H1 (cell line): ENCODE data around the gene PELI2. TPM values are rescaled to one million over a fixed set of nuclear protein-coding genes. Genes with fewer than 3 reads are reported as not detected.

Experiments used
- RBBP5 ChIP-seq: IDR thresholded peaks from 2 replicates; pipeline ENCODE4 v1.7.1; 2012; ENCODE audit warnings: low read depth, mild to moderate bottlenecking, inconsistent platforms, low read length, moderate library complexity, borderline replicate concordance
- polyA plus RNA-seq, 7 experiments: library from polyadenylated mRNA; depleted of rRNA in 3 of 7; stranded (reverse) in 5 of 7; unstranded in 2 of 7; fragments of >200 nt in 5 of 7; fragments of 200-250 nt in 2 of 7; gene quantifications; 1 replicate in 5 of 7; 2 replicates in 1 of 7; 4 replicates in 1 of 7; pipeline versions ENCODE4 v1.2.1 to v1.2.3, GENCODE V29; 2011 to 2013; ENCODE audit warnings: missing spikeins in 2 of 7, mixed read lengths in 2 of 7
- total RNA-seq: library from RNA; stranded (reverse); fragmentation: NEBNext Ultra II Directional; extraction: Animal tissue kit (Norgen Biotek cat#: 25700); gene quantifications from 2 replicates; pipeline ENCODE4 v1.2.1, GENCODE V29; 2021
- TF ChIP-seq, protein P1 (sequence below): fragments of 300-600 bp; sonication (generic); IDR thresholded peaks from 2 replicates; pipeline ENCODE4 v1.7.1; 2012; ENCODE audit warnings: low read length, moderate library complexity, mild to moderate bottlenecking, inconsistent platforms; ENCODE audit not compliant: insufficient replicate concordance

The PELI2 gene
- total and polyA plus RNA-seq, 2 of the 8 experiments (the other 6 are each of a cell fraction or from before 2014, with no cell fraction given): 14.6 to 25.7 TPM

DNA sequence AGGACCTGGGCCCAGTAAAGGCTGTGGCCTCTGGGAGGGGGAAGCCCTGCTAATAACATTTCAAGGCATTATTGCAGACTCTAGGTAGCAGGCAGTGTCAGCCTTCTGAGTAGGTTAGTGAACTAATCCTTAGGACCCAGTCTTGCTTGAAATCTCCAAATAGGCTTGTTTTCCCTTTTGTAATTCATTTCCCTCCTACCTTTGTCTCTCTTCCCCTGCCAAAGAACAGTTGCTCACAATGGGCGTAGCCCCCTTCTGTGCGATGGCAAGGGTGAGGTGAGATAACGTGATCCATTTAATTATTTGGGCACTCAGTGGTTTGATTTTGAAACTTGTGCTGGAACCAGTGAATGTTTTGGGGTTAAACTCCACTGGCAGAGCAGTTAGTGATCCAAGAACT lies 10.9 kb downstream of the PELI2 start (continued):
- TF ChIP-seq, protein P1, sequence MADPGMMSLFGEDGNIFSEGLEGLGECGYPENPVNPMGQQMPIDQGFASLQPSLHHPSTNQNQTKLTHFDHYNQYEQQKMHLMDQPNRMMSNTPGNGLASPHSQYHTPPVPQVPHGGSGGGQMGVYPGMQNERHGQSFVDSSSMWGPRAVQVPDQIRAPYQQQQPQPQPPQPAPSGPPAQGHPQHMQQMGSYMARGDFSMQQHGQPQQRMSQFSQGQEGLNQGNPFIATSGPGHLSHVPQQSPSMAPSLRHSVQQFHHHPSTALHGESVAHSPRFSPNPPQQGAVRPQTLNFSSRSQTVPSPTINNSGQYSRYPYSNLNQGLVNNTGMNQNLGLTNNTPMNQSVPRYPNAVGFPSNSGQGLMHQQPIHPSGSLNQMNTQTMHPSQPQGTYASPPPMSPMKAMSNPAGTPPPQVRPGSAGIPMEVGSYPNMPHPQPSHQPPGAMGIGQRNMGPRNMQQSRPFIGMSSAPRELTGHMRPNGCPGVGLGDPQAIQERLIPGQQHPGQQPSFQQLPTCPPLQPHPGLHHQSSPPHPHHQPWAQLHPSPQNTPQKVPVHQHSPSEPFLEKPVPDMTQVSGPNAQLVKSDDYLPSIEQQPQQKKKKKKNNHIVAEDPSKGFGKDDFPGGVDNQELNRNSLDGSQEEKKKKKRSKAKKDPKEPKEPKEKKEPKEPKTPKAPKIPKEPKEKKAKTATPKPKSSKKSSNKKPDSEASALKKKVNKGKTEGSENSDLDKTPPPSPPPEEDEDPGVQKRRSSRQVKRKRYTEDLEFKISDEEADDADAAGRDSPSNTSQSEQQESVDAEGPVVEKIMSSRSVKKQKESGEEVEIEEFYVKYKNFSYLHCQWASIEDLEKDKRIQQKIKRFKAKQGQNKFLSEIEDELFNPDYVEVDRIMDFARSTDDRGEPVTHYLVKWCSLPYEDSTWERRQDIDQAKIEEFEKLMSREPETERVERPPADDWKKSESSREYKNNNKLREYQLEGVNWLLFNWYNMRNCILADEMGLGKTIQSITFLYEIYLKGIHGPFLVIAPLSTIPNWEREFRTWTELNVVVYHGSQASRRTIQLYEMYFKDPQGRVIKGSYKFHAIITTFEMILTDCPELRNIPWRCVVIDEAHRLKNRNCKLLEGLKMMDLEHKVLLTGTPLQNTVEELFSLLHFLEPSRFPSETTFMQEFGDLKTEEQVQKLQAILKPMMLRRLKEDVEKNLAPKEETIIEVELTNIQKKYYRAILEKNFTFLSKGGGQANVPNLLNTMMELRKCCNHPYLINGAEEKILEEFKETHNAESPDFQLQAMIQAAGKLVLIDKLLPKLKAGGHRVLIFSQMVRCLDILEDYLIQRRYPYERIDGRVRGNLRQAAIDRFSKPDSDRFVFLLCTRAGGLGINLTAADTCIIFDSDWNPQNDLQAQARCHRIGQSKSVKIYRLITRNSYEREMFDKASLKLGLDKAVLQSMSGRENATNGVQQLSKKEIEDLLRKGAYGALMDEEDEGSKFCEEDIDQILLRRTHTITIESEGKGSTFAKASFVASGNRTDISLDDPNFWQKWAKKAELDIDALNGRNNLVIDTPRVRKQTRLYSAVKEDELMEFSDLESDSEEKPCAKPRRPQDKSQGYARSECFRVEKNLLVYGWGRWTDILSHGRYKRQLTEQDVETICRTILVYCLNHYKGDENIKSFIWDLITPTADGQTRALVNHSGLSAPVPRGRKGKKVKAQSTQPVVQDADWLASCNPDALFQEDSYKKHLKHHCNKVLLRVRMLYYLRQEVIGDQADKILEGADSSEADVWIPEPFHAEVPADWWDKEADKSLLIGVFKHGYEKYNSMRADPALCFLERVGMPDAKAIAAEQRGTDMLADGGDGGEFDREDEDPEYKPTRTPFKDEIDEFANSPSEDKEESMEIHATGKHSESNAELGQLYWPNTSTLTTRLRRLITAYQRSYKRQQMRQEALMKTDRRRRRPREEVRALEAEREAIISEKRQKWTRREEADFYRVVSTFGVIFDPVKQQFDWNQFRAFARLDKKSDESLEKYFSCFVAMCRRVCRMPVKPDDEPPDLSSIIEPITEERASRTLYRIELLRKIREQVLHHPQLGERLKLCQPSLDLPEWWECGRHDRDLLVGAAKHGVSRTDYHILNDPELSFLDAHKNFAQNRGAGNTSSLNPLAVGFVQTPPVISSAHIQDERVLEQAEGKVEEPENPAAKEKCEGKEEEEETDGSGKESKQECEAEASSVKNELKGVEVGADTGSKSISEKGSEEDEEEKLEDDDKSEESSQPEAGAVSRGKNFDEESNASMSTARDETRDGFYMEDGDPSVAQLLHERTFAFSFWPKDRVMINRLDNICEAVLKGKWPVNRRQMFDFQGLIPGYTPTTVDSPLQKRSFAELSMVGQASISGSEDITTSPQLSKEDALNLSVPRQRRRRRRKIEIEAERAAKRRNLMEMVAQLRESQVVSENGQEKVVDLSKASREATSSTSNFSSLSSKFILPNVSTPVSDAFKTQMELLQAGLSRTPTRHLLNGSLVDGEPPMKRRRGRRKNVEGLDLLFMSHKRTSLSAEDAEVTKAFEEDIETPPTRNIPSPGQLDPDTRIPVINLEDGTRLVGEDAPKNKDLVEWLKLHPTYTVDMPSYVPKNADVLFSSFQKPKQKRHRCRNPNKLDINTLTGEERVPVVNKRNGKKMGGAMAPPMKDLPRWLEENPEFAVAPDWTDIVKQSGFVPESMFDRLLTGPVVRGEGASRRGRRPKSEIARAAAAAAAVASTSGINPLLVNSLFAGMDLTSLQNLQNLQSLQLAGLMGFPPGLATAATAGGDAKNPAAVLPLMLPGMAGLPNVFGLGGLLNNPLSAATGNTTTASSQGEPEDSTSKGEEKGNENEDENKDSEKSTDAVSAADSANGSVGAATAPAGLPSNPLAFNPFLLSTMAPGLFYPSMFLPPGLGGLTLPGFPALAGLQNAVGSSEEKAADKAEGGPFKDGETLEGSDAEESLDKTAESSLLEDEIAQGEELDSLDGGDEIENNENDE: no peak
- 0 out of 2 replicates have a peak, but pooled peaks have one; percentile 46 for TF ChIP-seq RBBP5
- TF ChIP-seq, all 59 proteins: peak for 1
